Measurements from ENCODE around the gene ROBO4.

The ROBO4 gene

DNA sequence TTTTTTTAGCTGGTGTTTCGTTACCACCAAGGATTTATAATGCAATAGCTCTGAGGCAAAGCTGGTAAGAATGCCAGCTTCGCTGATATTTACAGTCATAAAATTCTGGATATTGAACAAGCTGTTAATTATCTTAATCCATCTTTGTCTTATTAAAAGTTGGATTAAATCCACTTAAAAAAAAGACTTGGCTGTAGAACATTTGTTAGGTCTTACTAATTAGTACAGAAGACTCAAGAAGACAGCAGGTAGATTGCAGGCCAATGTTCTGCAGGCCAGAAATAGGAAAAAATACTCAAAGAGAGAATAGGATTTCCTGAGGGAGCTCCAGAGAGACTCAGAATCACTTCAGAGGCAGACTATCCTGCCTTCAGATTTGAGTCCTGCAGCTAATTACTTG, 7.5 kb downstream of the ROBO4 start:
- Histone ChIP-seq H3K27ac (ENCODE audit: low read length) (no peak overlapping the region), H3K9me3 (replicated peaks; ENCODE audit: insufficient read depth, low read length) (no peaks in the 10 kb centered on the region), H2AFZ (ENCODE audit: low read length) (no peak overlapping the region), H3F3A (ENCODE audit: insufficient read depth, low read length) (no peaks in the 10 kb centered on the region), H4K20me1 (ENCODE audit: insufficient read depth, low read length) (no peaks in the 10 kb centered on the region), H3K79me2 (ENCODE audit: low read length) (no peaks in the 10 kb centered on the region), H3K36me3 (replicated peaks; ENCODE audit: insufficient read depth, low read length) (no peaks in the 10 kb centered on the region), H3K4me3 (ENCODE audit: low read length) (no peak overlapping the region), H3K9me2 (replicated peaks; ENCODE audit: insufficient read depth, low read length) (no peaks in the 10 kb centered on the region), H3K9ac (ENCODE audit: low read length) (no peak overlapping the region), H3K4me1 (ENCODE audit: low read length) (no peaks in the 10 kb centered on the region), H3K27me3 (replicated peaks; ENCODE audit: insufficient read depth, low read length) (no peaks in the 10 kb centered on the region), H3K4me2 (ENCODE audit: low read depth, low read length) (no peak overlapping the region)
- DNase-seq: no peak
- TF ChIP-seq EZH2phosphoT487 (IDR thresholded peaks at IDR 0.05; ENCODE audit: low read length) (no peak), EZH2 (optimal IDR thresholded peaks at IDR 0.05; ENCODE audit: low read depth, low read length) (no peak)
- TF ChIP-seq, protein P1, sequence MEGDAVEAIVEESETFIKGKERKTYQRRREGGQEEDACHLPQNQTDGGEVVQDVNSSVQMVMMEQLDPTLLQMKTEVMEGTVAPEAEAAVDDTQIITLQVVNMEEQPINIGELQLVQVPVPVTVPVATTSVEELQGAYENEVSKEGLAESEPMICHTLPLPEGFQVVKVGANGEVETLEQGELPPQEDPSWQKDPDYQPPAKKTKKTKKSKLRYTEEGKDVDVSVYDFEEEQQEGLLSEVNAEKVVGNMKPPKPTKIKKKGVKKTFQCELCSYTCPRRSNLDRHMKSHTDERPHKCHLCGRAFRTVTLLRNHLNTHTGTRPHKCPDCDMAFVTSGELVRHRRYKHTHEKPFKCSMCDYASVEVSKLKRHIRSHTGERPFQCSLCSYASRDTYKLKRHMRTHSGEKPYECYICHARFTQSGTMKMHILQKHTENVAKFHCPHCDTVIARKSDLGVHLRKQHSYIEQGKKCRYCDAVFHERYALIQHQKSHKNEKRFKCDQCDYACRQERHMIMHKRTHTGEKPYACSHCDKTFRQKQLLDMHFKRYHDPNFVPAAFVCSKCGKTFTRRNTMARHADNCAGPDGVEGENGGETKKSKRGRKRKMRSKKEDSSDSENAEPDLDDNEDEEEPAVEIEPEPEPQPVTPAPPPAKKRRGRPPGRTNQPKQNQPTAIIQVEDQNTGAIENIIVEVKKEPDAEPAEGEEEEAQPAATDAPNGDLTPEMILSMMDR (IDR thresholded peaks at IDR 0.05; ENCODE audit: low read length): no peak

DNA sequence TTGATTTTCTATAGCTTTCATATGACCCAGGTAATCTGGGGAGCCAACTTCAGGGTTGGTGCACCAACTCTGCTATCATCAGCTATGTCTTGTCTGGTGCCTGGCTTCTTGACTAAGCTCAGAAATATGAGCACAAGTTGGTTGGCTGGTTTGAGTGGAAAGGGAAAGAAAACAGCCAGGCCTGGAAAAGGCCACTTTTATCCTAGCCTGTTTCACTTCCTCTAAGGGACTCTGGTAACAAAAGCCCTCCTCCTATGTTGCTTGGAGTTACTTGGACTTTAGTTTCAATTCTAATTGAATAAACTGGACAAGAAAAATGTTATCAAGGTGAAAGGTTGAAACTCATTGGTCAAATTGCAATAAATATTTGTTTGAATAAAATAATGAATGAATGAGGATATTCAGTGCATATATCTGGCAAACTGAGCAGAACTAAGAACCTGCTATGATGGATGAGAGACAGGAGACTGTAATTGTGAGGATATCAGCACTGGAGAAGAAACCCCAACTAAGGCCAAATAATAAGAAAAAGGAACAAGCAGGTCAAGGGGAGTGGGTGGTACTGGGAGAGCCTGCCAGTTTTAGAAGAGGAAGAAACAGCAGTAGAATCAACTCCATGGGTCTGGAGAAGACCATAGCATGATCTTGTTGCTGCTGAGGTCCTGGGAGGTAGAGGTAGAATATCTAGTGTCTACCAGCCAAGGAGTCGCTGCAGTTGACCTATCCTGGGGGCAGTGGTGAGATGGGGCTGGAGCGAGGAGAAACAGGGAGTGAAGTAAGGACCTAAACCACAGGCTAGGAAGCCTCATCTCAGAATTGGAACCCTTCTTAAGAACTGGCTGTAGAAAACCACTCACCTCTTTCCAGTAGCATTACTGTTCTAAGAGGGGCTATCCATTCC, 8.2 kb downstream of the ROBO4 start:
- H2AFZ ChIP-seq (ENCODE audit: low read length): no peak overlapping the region
- H3K27me3 ChIP-seq (replicated peaks; ENCODE audit: insufficient read depth, low read length): no peaks in the 10 kb centered on the region
- H4K20me1 ChIP-seq (ENCODE audit: insufficient read depth, low read length): no peaks in the 10 kb centered on the region
- H3K9me2 ChIP-seq (replicated peaks; ENCODE audit: insufficient read depth, low read length): no peaks in the 10 kb centered on the region
- no peak overlapping the region for H3K4me3 ChIP-seq (ENCODE audit: low read length)
- no peak for DNase-seq
- H3K9me3 ChIP-seq (replicated peaks; ENCODE audit: insufficient read depth, low read length): no peaks in the 10 kb centered on the region
- H3K9ac ChIP-seq (ENCODE audit: low read length): no peak overlapping the region
- no peaks in the 10 kb centered on the region for H3K36me3 ChIP-seq (replicated peaks; ENCODE audit: insufficient read depth, low read length)
- no peak overlapping the region for H3K4me2 ChIP-seq (ENCODE audit: low read depth, low read length)
- H3K4me1 ChIP-seq (ENCODE audit: low read length): no peaks in the 10 kb centered on the region
- TF ChIP-seq, protein P1 (IDR thresholded peaks at IDR 0.05; ENCODE audit: low read length): no peak
- TF ChIP-seq EZH2phosphoT487 (IDR thresholded peaks at IDR 0.05; ENCODE audit: low read length) (no peak), EZH2 (optimal IDR thresholded peaks at IDR 0.05; ENCODE audit: low read depth, low read length) (no peak)
- H3K27ac ChIP-seq (ENCODE audit: low read length): no peak overlapping the region
- H3F3A ChIP-seq (ENCODE audit: insufficient read depth, low read length): no peaks in the 10 kb centered on the region
- H3K79me2 ChIP-seq (ENCODE audit: low read length): no peaks in the 10 kb centered on the region

DNA sequence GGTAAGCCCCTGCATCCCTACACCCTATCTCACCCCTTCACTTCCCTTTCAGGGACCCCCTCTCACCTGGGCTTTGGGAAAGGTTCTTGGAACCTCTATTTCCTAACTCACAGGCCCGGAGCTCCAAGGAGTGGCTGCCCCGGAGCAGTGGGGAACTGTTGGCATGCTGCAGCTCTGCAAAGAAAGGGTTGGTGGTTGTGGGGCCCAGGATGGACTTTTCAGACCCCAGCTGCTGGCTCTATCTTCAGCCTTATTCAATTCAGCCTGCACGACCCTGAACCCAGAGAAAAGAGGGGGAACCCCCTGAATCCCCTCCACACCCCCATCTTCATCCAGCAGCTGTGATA, 10.0 kb downstream of the ROBO4 start:
- no peak overlapping the region for H3K27ac ChIP-seq (ENCODE audit: low read length)
- no peaks in the 10 kb centered on the region for H3K27me3 ChIP-seq (replicated peaks; ENCODE audit: insufficient read depth, low read length)
- H3K4me3 ChIP-seq (ENCODE audit: low read length): no peak overlapping the region
- no peak for TF ChIP-seq EZH2phosphoT487 (IDR thresholded peaks at IDR 0.05; ENCODE audit: low read length)
- TF ChIP-seq, protein P1 (IDR thresholded peaks at IDR 0.05; ENCODE audit: low read length): no peak
- TF ChIP-seq EZH2 (optimal IDR thresholded peaks at IDR 0.05; ENCODE audit: low read depth, low read length): no peak
- H3K4me2 ChIP-seq (ENCODE audit: low read depth, low read length): no peak overlapping the region
- no peak for DNase-seq
- no peaks in the 10 kb centered on the region for H3K9me3 ChIP-seq (replicated peaks; ENCODE audit: insufficient read depth, low read length)
- H3K79me2 ChIP-seq (ENCODE audit: low read length): no peaks in the 10 kb centered on the region
- H4K20me1 ChIP-seq (ENCODE audit: insufficient read depth, low read length): no peaks in the 10 kb centered on the region
- H3K36me3 ChIP-seq (replicated peaks; ENCODE audit: insufficient read depth, low read length): no peaks in the 10 kb centered on the region
- no peak overlapping the region for H3K9ac ChIP-seq (ENCODE audit: low read length)
- no peaks in the 10 kb centered on the region for H3K9me2 ChIP-seq (replicated peaks; ENCODE audit: insufficient read depth, low read length)
- no peak overlapping the region for H2AFZ ChIP-seq (ENCODE audit: low read length)
- H3F3A ChIP-seq (ENCODE audit: insufficient read depth, low read length): no peaks in the 10 kb centered on the region
- H3K4me1 ChIP-seq (ENCODE audit: low read length): no peaks in the 10 kb centered on the region
